ENCODE measurements around the gene PITPNM3.

- TF ChIP-seq CTCF (IDR thresholded peaks at IDR 0.05; ENCODE audit: poor library complexity, severe bottlenecking) (no peak), EZH2 (IDR thresholded peaks at IDR 0.05; ENCODE audit: borderline replicate concordance, insufficient read depth, low read length, poor library complexity, severe bottlenecking) (no peak), EP300 (conservative IDR thresholded peaks at IDR 0.05; ENCODE audit: poor library complexity, severe bottlenecking) (no peak), MXI1 (conservative IDR thresholded peaks at IDR 0.05; ENCODE audit: poor library complexity, severe bottlenecking) (no peak), RAD21 (conservative IDR thresholded peaks at IDR 0.05) (no peak), POLR2AphosphoS5 (IDR thresholded peaks at IDR 0.05) (no peak), TAF1 (IDR thresholded peaks at IDR 0.05; ENCODE audit: low read depth) (no peak), SMC3 (conservative IDR thresholded peaks at IDR 0.05; ENCODE audit: poor library complexity) (no peak)
Measured at GRCh38 chr17:6548578-6549330, 7.6 kb downstream of the PITPNM3 start.
